Epithelial cell of prostate (primary cell): ENCODE measurements around the gene TSC2.

Experiments
- DNase-seq: peaks from one replicate; pipeline ENCODE4 v3.0.0-alpha.2; 2011; ENCODE audit warnings: low read depth, low spot score
- H3K27ac ChIP-seq: fragments of 450-650 bp; 2 replicates; pipeline ENCODE4 v1.5.1; 2017; ENCODE audit warnings: mild to moderate bottlenecking

The TSC2 gene

GRCh38 chr16:2047330-2048115 is at the start of gene TSC2, which contains the start of gene NTHL1:
TSC2 (plus strand) TSS chr16:2047985; CDS start chr16:2048616, 631 bp downstream.
NTHL1 (minus strand) TSS chr16:2047834; CDS start chr16:2047823, 11 bp downstream.
- peak; percentile 75 for DNase-seq
- H3K27ac ChIP-seq, result no peak within 1 kb of the TSS

GRCh38 chr16:1998360-1998835 is 49.4 kb upstream of the TSC2 start:
- no peak overlapping the region for H3K27ac ChIP-seq
- no peak for DNase-seq

GRCh38 chr16:1998852-1999801 is 48.7 kb upstream of the TSC2 start:
- no peak for DNase-seq
- no peak overlapping the region for H3K27ac ChIP-seq

GRCh38 chr16:1999866-2000514 is 47.8 kb upstream of the TSC2 start:
- no peak for DNase-seq
- H3K27ac ChIP-seq, result no peak overlapping the region

- DNase-seq, result no peak
- no peak overlapping the region for H3K27ac ChIP-seq
Measured at GRCh38 chr16:2001035-2001434, 46.8 kb upstream of the TSC2 start.

- no peak for DNase-seq
- no peak overlapping the region for H3K27ac ChIP-seq
Measured at GRCh38 chr16:2001456-2002355, 46.1 kb upstream of the TSC2 start.

- H3K27ac ChIP-seq, result no peak overlapping the region
- no peak for DNase-seq
Measured at GRCh38 chr16:2002406-2003230, 45.2 kb upstream of the TSC2 start.

GRCh38 chr16:2003231-2003826 is 44.5 kb upstream of the TSC2 start:
- H3K27ac ChIP-seq, result no peak overlapping the region
- DNase-seq, result no peak

GRCh38 chr16:2003827-2004641 is 43.8 kb upstream of the TSC2 start:
- no peak overlapping the region for H3K27ac ChIP-seq
- DNase-seq, result no peak

GRCh38 chr16:2004795-2005517 is 42.8 kb upstream of the TSC2 start:
- no peak for DNase-seq

GRCh38 chr16:2005646-2006045 is 42.1 kb upstream of the TSC2 start:
- no peak overlapping the region for H3K27ac ChIP-seq

More at GRCh38 chr16:2004795-2005517, 42.8 kb upstream of the TSC2 start:
- H3K27ac ChIP-seq, result no peak overlapping the region

GRCh38 chr16:2006317-2006716 is 41.5 kb upstream of the TSC2 start:
- no peak for DNase-seq
- peak overlapping the region; percentile 95 for H3K27ac ChIP-seq

More at GRCh38 chr16:2005646-2006045, 42.1 kb upstream of the TSC2 start:
- no peak for DNase-seq

GRCh38 chr16:2007081-2007836 is 40.5 kb upstream of the TSC2 start:
- H3K27ac ChIP-seq, result peak overlapping the region; percentile 95
- no peak for DNase-seq

GRCh38 chr16:2008009-2008526 is 39.7 kb upstream of the TSC2 start:
- H3K27ac ChIP-seq, result peak overlapping the region; percentile 95
- DNase-seq, result peak; percentile 71

GRCh38 chr16:2008631-2009163 is 39.1 kb upstream of the TSC2 start:
- DNase-seq, result no peak
- H3K27ac ChIP-seq, result peak overlapping the region; percentile 95
